Adrenal gland (tissue), 12 donors: ENCODE measurements around the gene VSTM2B. TPM values are rescaled to one million over a fixed set of nuclear protein-coding genes. Genes with fewer than 3 reads are reported as not detected.

Source experiments
- DNase-seq, 7 donors: peaks; one replicate each; pipeline ENCODE4 v3.0.0-alpha.2; 2019 to 2020
- H3K27ac ChIP-seq, 5 donors: fragments of 200-600 bp; sonication (generic) in 4 of 5; 1 replicate in 3 of 5; 2 replicates in 2 of 5; pipeline versions ENCODE4 v1.5.1 to v1.8.0; 2016 to 2020; ENCODE audit warnings: mild to moderate bottlenecking in 1 of 5
- H3K27me3 ChIP-seq: fragments of 200-600 bp; 2 replicates; pipeline ENCODE4 v1.8.0; 2021
- H3K36me3 ChIP-seq, 2 donors: fragments of 200-600 bp; replicated peaks in 1 of 2; 1 replicate in 1 of 2; 2 replicates in 1 of 2; pipeline versions ENCODE4 v1.5.1 to v1.8.0; 2018 to 2022
- H3K4me1 ChIP-seq, 2 donors: fragments of 200-600 bp; replicated peaks in 1 of 2; 1 replicate in 1 of 2; 2 replicates in 1 of 2; pipeline versions ENCODE4 v1.5.1 to v1.8.0; 2018 to 2021
- H3K4me3 ChIP-seq, 4 donors: fragments of 200-600 bp; sonication (generic) in 3 of 4; one replicate each; pipeline ENCODE4 v1.5.1; 2016 to 2018
- H3K9me3 ChIP-seq, 3 donors: fragments of 200-600 bp; sonication (generic) in 1 of 3; replicated peaks in 1 of 3; 1 replicate in 2 of 3; 2 replicates in 1 of 3; pipeline versions ENCODE4 v1.5.1 to v1.8.0; 2016 to 2021
- POLR2A ChIP-seq, 2 donors: fragments of 450-650 bp; IDR thresholded peaks; one replicate each; pipeline ENCODE4 v1.6.1; 2017; ENCODE audit warnings: antibody characterized with exemption in 2 of 2, mild to moderate bottlenecking in 2 of 2, moderate library complexity in 1 of 2
- WGBS, 4 donors: extraction: QIAGEN DNeasy Blood & Tissue Kit in 2 of 4; methylation state at CpG; one replicate each; pipeline versions ENCODE4 v1.1.5 to v1.1.7; 2013 to 2017; 5-methylcytosine and 5-hydroxymethylcytosine counted together
- intact Hi-C, 2 donors: fragments of 100-400 bp; cut with DNase I; formaldehyde crosslinking; loops; one replicate each; pipeline versions ENCODE4 v1.14.1 to v1.15.0; 2022 to 2023
- polyA plus RNA-seq, 3 donors: library from polyadenylated mRNA; stranded (reverse); fragments of 200-250 nt in 2 of 3; fragments of 350-450 nt in 1 of 3; fragmentation: Illumina TruSeq in 1 of 3; extraction: RNeasy Lipid Tissue Mini Kit (QIAGEN cat#74804) in 1 of 3; gene quantifications; one replicate each; pipeline ENCODE4 v1.2.3, GENCODE V29; 2013 to 2014
- total RNA-seq, 9 donors: library from RNA; depleted of rRNA in 4 of 9; stranded (reverse); fragments of >200 nt in 4 of 9; fragments of 120-200 nt in 1 of 9; fragmentation: NEBNext Ultra II Directional in 1 of 9; extraction: Animal tissue kit (Norgen Biotek cat#: 25700) in 1 of 9; gene quantifications; one replicate each; pipeline versions ENCODE4 v1.1.0 to v1.2.4, GENCODE V29; 2013 to 2023
- TF ChIP-seq, protein P1 (sequence below), 6 experiments: fragments of 450-650 bp in 4 of 6; fragments of 200-600 bp in 2 of 6; sonication (generic) in 1 of 6; IDR thresholded peaks; 1 replicate in 5 of 6; 2 replicates in 1 of 6; pipeline versions ENCODE4 v1.5.1 to v1.8.0; 2016 to 2021; ENCODE audit warnings: antibody characterized with exemption in 6 of 6, mild to moderate bottlenecking in 2 of 6, moderate library complexity in 1 of 6
- donor health status: healthy with polysubstance abuse.
- donor health status: Bipolar disorder and iron deficiency.
- donor health status: DM: yes; HTN: yes; CAD: no.
- donor health status: DM: no; HTN: no; CAD: no.
- donor health status: DM: no; HTN: no; CAD: no.
- donor health status: DM: yes; HTN: yes; CAD: no.

VSTM2B gene
- total and polyA plus RNA-seq, 12 donors = 0.09 to 1.3 (median 0.64) TPM; not detected in 8

DNA sequence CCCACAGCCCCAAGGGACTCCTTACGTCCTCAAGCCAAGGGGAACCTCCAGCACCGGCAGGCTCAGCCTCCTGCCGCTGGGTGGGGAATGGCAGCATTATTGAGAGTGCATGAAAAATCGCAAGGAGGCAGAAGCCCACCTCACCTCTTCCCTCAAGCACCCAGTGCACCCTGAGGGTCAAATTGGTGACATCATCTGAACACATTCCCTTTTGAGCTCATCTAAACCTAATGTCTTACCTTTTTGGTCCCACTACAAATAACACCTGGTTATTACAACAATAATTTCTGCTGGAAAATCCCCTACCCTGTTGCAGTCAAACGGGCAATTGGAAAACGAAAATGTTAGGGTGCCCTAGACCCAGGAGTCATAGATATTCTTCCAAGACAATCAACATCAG is 68.1 kb downstream of the VSTM2B start:
- H3K27ac ChIP-seq = no peak overlapping the region
- H3K36me3 ChIP-seq = no peaks in the 10 kb centered on the region
- DNase-seq = no peak
- 60 to 67% (median 61%) methylated on average over 6 of the region's 6 CpGs for WGBS, 4 donors
- no peaks in the 10 kb centered on the region for H3K4me1 ChIP-seq
- intact Hi-C loops = no loop called here
- peaks cover 34% of the 10 kb centered on the region for H3K27me3 ChIP-seq
- TF ChIP-seq, protein P1, sequence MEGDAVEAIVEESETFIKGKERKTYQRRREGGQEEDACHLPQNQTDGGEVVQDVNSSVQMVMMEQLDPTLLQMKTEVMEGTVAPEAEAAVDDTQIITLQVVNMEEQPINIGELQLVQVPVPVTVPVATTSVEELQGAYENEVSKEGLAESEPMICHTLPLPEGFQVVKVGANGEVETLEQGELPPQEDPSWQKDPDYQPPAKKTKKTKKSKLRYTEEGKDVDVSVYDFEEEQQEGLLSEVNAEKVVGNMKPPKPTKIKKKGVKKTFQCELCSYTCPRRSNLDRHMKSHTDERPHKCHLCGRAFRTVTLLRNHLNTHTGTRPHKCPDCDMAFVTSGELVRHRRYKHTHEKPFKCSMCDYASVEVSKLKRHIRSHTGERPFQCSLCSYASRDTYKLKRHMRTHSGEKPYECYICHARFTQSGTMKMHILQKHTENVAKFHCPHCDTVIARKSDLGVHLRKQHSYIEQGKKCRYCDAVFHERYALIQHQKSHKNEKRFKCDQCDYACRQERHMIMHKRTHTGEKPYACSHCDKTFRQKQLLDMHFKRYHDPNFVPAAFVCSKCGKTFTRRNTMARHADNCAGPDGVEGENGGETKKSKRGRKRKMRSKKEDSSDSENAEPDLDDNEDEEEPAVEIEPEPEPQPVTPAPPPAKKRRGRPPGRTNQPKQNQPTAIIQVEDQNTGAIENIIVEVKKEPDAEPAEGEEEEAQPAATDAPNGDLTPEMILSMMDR (IDR thresholded peaks at IDR 0.05) = no peak
- no peak for TF ChIP-seq POLR2A (IDR thresholded peaks at IDR 0.05)
- no peak overlapping the region for H3K4me3 ChIP-seq
- H3K9me3 ChIP-seq = no peaks in the 10 kb centered on the region

DNA sequence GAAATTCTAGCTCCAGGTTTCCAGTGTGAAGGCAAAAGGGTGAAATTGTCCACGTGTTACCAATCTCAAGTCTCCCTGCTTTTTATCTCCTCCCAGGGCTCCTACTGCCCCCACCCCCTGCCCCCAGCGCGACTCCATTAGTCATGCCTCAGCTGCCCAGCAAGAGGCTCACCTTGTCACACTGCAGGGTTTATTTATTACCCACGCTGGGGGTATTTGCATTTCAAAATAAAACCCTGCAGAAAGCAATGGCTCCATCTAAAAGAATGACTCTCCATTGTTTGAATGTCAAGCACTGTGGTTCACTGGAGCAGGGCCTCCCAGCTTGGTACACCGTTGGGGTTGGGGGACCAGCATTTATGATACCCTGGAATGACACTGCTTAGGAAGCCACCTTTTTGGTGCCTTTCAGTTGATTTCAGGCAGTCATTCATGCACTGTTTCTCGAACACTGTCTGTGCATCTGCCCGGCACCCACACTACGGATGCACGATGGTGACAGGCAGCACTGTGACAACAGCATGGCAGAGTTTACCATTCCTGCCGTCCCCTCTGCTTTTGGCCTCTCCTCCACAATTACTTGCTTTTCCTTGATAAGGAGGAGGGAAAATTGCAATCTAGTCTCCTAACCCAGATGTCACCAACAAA is 70.4 kb downstream of the VSTM2B start:
- peaks cover 21% of the 10 kb centered on the region for H3K27me3 ChIP-seq
- no peak for DNase-seq

DNA sequence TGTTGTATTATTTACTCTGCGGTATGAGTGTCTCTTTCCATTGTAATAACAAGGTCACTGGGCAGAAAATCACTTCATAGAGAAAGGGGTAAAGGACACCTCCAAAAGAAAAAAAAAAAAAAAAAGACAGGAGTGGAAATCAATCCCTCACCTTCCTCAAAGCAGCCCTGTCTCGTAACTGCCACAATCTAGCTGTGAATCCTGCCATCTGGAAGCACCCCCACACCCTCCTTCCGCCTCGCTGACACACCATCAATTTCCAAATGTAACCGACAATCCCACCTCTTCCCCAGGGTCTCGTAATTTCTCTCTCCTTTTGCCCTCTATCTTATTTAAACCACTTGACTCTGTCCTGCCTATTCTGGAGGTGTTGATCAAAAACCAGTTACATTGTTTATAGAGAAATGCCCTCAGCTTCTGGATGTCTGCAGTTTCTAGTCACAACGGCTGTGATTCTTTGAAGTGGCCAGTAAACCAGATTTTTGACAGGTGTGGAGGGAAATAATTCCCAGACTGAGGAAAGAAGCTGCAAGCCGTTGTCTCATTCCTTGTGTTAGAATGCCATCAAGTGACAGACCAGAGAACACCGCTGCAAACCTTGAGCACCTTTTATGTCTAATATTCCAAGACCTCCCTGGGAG is 71.2 kb downstream of the VSTM2B start:
- H3K36me3 ChIP-seq = no peaks in the 10 kb centered on the region
- intact Hi-C loops = no loop called here
- no peak overlapping the region for H3K4me3 ChIP-seq
- DNase-seq = no peak
- H3K27me3 ChIP-seq = peaks cover 21% of the 10 kb centered on the region
- no peak for TF ChIP-seq POLR2A (IDR thresholded peaks at IDR 0.05)
- TF ChIP-seq, protein P1 (IDR thresholded peaks at IDR 0.05) = no peak
- H3K4me1 ChIP-seq = no peaks in the 10 kb centered on the region
- no peak overlapping the region for H3K27ac ChIP-seq
- 13 to 23% (median 16%) methylated on average over 9 of the region's 9 CpGs for WGBS, 4 donors
- no peaks in the 10 kb centered on the region for H3K9me3 ChIP-seq

More for the DNA sequence above, 70.4 kb downstream of the VSTM2B start:
- Histone ChIP-seq H3K4me3 (no peak overlapping the region), H3K9me3 (no peaks in the 10 kb centered on the region), H3K4me1 (no peaks in the 10 kb centered on the region), H3K27ac (no peak overlapping the region), H3K36me3 (no peaks in the 10 kb centered on the region)
- TF ChIP-seq, protein P1 (IDR thresholded peaks at IDR 0.05) = no peak
- no peak for TF ChIP-seq POLR2A (IDR thresholded peaks at IDR 0.05)
- intact Hi-C loops = no loop called here
- 26 to 34% (median 33%) methylated on average over 8 to 10 of the region's 10 CpGs for WGBS, 4 donors

DNA sequence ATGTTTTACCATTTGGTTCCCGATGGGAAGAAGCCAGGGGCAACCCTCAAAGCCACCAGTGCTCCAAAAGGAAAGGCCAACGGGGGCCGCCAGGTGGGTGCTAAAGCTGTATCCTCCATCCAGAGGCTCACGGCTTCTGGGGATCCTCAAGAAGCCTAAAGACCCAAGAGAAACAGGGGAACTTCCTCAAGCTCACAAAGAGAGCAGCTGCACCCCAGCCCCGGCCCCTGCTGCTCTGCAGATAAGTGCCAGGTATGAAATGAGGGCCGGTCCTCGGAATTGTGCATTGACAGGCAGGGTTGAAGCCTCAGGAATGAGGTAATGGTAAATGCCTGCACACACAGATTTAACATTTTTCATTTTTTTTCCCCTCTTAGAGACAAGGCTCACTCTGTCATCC is 72.2 kb downstream of the VSTM2B start:
- H3K4me1 ChIP-seq = no peaks in the 10 kb centered on the region

More for the DNA sequence above, 72.2 kb downstream of the VSTM2B start:
- H3K27me3 ChIP-seq = peaks cover 13% of the 10 kb centered on the region
- no peaks in the 10 kb centered on the region for H3K36me3 ChIP-seq
- intact Hi-C loops = no loop called here
- no peak for TF ChIP-seq POLR2A (IDR thresholded peaks at IDR 0.05)
- TF ChIP-seq, protein P1 (IDR thresholded peaks at IDR 0.05) = no peak
- H3K9me3 ChIP-seq = no peaks in the 10 kb centered on the region
- H3K4me3 ChIP-seq = no peak overlapping the region
- no peak overlapping the region for H3K27ac ChIP-seq
- no peak for DNase-seq
- 44 to 51% (median 49%) methylated on average over 7 of the region's 7 CpGs for WGBS, 4 donors
